ENCODE results near the gene UST.

UST gene, protein sequence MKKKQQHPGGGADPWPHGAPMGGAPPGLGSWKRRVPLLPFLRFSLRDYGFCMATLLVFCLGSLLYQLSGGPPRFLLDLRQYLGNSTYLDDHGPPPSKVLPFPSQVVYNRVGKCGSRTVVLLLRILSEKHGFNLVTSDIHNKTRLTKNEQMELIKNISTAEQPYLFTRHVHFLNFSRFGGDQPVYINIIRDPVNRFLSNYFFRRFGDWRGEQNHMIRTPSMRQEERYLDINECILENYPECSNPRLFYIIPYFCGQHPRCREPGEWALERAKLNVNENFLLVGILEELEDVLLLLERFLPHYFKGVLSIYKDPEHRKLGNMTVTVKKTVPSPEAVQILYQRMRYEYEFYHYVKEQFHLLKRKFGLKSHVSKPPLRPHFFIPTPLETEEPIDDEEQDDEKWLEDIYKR

DNA sequence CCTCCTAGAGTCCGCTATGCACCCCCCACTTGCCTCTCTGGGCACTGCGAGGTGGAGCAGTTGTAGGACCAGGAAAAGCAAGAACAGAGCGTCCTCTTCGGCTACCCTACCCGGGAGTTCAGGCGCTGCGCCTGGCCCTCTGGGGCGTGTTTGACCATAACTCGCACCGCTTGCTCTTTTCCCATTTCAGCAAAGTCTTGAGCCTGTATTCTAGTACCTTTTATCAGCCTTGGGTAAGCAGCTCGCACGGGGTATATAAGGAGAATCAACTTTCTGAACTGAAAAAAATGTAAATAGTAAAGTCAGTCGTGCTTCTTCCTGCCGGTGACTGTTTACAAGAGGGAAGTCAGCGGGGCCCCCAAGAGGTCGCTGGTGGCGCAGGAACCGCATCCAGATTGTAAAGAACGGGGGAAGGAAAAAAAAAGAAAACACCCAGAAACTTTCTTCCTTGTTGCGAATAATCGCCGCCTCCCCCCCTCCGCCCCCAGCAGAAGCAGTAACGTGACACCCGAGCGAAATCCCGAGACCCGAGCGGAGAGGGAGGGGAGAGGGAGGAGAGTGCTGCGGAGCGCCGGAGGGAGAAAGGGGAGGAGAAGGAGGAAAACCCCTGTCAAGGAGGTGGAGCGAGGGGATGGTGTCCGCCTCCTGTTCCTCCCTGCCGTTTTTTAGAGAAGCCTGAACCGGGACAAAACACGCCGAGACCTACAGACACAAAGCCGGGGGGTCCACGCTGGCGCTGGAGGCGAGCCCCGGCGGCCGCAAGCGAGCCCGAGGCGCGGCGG is at the start of gene UST:
UST (plus strand) TSS at position 668 of the 782 bp plus-strand sequence. CDS start 401 bp downstream, outside the sequence.
- no peak for DNase-seq

GRCh38 chr6:148697895-148698440 is 48.9 kb upstream of the UST start:
- DNase-seq, result no peak

DNA sequence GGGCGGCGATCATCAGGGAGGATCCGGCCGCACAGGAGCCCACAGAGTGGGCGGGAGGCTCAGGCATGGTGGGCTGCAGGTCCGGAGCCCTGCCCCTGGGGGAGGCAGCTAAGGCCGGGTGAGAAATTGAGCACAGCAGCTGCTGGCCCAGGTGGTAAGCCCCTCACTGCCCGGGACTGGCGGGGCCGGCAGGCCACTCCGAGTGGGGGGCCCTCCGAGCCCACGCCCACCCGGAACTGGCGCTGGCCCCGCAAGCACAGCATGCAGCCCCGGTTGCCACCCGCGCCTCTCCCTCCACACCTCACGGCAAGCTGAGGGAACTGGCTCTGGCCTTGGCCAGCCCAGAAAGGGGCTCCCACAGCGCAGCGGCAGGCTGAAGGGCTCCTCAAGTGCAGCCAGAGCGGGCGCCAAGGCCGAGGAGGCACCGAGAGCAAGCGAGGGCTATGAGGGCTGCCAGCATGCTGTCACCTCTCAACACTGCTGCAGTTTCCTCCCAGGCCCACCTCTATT is 48.1 kb upstream of the UST start:
- DNase-seq, result no peak

GRCh38 chr6:148700047-148700715 is 46.6 kb upstream of the UST start:
- DNase-seq, result no peak

GRCh38 chr6:148700741-148701311 is 46.0 kb upstream of the UST start:
- no peak for DNase-seq

GRCh38 chr6:148701375-148701774 is 45.5 kb upstream of the UST start:
- no peak for DNase-seq

DNA sequence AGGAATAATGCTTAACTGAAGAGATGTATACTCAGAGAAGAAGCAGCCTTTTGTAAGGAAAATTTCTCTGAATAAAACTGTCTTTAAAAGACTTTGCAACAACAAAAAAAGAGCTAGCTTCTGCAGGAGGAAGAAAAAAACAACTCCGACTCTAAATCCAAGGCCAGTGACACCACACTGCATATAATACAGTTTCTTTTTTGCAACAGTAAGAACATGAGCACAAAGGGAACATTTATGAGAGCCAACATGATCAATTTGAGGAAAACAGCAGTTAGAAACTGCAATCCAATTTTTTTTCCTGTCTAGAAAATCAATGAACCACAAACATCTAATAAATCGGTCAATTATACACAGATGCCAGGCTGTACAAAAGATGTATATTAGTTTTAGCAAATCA is 42.9 kb upstream of the UST start:
- no peak for DNase-seq

- DNase-seq, result no peak
These were observed 42.2 kb upstream of the UST start for GRCh38 chr6:148704400-148705246.

DNA sequence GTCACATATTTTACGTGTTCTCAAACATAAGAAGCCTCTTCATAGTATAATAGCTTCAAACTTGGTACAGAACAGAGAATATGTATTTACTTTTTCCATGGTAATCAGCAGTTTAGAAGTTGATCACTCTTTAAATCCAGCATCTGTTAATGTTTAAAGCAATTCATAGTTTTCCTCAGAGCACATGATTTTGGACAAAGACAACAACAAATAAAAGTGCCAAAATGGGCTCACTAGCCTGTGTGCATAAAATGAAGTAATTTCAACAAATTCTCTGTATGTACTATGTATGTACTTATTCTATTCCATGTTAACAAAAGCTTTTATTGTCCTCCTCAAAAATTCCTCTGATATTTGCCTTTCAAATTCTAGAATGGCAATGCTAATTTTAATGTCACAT is 38.1 kb upstream of the UST start:
- no peak for DNase-seq

DNA sequence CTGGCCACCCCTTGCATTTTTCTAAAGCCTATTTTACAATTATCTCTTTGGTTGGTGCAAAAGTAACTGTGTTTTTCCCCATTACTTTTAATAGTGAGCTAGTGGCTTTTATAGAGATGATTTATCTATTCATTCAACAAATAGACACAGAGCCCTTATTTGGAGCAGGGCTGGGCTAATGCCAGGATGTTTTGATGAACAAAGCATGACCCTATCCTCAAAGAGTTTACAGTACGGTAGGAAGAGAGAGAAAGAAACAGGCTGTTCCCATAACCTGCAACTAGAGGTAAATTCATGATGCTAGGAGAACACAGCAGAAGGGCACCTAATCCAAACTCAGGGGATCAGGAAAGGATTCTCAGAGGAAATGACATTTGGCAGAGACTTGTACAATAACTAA is 37.3 kb upstream of the UST start:
- no peak for DNase-seq

GRCh38 chr6:148711833-148712654 is 34.8 kb upstream of the UST start:
- DNase-seq, result no peak

DNA sequence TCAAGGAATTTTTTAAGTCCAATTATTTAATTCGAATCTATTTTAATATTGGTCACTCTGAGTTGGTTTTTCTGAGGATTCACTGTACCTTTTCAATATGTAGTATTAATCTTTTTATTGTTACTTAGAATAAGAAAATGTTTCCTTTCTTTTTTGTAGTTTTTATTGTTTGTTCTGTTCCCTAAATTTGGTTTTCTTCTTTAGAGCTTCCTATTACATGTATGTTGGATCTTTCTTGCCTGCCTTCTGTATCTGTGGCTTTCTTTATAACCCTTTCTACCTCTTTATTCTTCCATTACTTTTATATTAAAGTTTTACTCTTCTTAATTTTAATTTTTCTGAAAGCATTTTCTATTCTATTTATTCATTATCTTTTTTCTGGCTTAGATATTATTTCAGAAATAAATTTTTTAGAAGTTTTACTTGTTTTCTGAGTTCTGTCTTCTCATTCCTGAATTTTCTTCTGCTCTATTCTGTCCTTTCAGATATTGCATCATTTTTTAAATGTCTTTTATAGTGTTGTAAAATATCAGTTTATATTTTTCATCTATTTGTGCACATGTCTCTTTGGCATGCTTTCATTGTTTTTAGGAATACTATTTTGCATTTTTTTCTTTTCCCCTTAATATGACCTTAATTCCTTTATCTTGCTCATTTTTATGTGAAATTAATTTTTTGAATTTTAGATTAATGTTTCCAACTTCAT is 33.6 kb upstream of the UST start:
- no peak for DNase-seq

GRCh38 chr6:148713921-148714320 is 32.9 kb upstream of the UST start:
- no peak for DNase-seq

- no peak for DNase-seq
These were observed 30.0 kb upstream of the UST start for GRCh38 chr6:148716811-148717210.

- no peak for DNase-seq
These were observed 26.4 kb upstream of the UST start for GRCh38 chr6:148720406-148720805.

DNA sequence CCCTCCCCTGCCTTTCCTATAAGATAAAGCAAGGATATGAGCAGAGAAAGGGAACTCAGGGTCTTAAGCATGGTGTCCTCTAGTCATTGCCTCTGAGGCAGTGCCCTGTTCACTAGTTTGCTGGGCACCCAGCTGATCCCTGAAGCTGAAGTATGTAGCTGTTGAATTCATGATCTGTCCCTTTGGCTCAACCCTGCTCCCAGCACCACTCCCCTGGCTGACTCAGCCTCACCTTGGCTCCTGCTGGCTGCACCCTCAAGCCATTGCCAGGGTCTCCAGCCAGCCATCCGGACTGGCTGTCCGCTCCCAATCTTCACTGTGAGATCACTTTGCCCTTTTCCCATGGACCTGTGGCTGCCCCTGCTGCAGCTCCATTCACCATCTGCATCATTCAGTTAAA is 25.9 kb upstream of the UST start:
- no peak for DNase-seq

DNA sequence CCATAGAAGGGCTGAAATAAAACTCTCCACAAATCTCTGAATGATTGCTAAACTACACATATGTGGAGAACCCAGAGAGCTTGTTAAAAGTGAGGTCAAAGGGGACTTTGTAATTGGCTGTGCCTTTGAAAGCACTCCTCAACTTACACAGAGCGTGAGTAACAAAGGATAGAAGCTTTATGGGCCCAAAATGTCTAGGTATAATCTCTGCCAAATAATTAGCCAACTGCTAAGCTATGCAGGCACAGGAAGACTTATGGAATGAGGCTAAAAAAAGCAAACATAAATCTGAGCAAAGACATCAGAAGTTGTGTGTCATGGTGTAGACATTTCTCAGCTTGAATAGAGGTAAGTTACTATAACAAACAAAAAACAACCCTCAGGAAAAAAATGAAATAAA is 23.3 kb upstream of the UST start:
- DNase-seq, result no peak

DNA sequence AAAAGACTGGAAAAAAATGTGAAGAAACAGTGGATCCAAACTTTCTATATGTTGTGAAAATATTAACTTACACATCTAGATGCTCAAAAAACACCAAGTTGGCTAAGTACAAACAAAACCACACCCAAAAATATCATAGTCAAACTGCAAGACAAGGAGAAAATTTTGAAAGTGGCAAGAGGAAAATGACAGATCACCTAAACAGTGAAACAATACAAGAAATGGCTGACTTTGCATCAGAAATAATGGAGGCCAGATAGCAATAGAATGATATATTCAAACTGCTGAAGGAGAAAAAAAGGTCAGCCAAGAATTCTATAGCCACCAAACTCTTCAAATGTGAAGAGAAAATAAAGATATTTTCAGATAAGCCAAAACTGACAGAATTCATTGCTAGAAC is 22.4 kb upstream of the UST start:
- DNase-seq, result no peak

GRCh38 chr6:148727104-148727503 is 19.7 kb upstream of the UST start:
- no peak for DNase-seq

GRCh38 chr6:148735989-148736388 is 10.8 kb upstream of the UST start:
- no peak for DNase-seq
